OCI-LY3 (cell line): ENCODE results near the gene RASSF1.

Experiments
- H2AFZ ChIP-seq: fragments of 200-600, 300-600 bp; shearing (Covaris generic); 2 replicates; pipeline ENCODE4 v1.6.0; 2014; ENCODE audit warnings: antibody characterized with exemption, low read depth, low read length
- H3K27ac ChIP-seq: fragments of 200-600, 300-600 bp; sonication (generic); 2 replicates; pipeline ENCODE4 v1.5.1; 2014; ENCODE audit warnings: mild to moderate bottlenecking, low read length, moderate library complexity, mixed read lengths
- H3K27me3 ChIP-seq: fragments of 200-600, 300-600 bp; sonication (generic); 2 replicates; pipeline ENCODE4 v1.6.1; 2014; ENCODE audit warnings: low read depth, low read length, mixed read lengths
- H3K36me3 ChIP-seq: fragments of 200-600, 300-600 bp; sonication (generic); replicated peaks from 2 replicates; pipeline ENCODE3; 2014; ENCODE audit warnings: low read depth, low read length, mixed read lengths
- H3K4me1 ChIP-seq: fragments of 300-600, 200-600 bp; sonication (generic); 2 replicates; pipeline ENCODE4 v1.6.1; 2014; ENCODE audit warnings: low read length, mixed read lengths
- H3K4me2 ChIP-seq: fragments of 200-600, 300-600 bp; sonication (generic); 2 replicates; pipeline ENCODE4 v1.6.1; 2014; ENCODE audit warnings: low read length, mixed read lengths
- H3K4me3 ChIP-seq: fragments of 300-600, 200-600 bp; sonication (generic); 2 replicates; pipeline ENCODE4 v1.5.1; 2014; ENCODE audit warnings: antibody characterized with exemption, mild to moderate bottlenecking, low read length, moderate library complexity
- H3K79me2 ChIP-seq: fragments of 300-600, 200-600 bp; shearing (Covaris generic); 2 replicates; pipeline ENCODE4 v1.6.1; 2014; ENCODE audit warnings: mild to moderate bottlenecking, low read length, mixed read lengths
- H3K9ac ChIP-seq: fragments of 300-600, 200-600 bp; shearing (Covaris generic); 2 replicates; pipeline ENCODE4 v1.6.0; 2014; ENCODE audit warnings: mild to moderate bottlenecking, low read length, moderate library complexity
- H3K9me3 ChIP-seq: fragments of 200-600, 300-600 bp; shearing (Covaris generic); 2 replicates; pipeline ENCODE4 v1.6.1; 2014; ENCODE audit warnings: low read length, mixed read lengths; ENCODE audit not compliant: insufficient read depth
- H4K20me1 ChIP-seq: fragments of 200-600, 300-600 bp; sonication (generic); 2 replicates; pipeline ENCODE4 v1.6.1; 2016; ENCODE audit warnings: low read length, mixed read lengths; ENCODE audit not compliant: insufficient read depth
- EZH2phosphoT487 ChIP-seq: fragments of 200-600 bp; shearing (Covaris generic); IDR thresholded peaks from 2 replicates; pipeline ENCODE4 v1.6.1; 2018; ENCODE audit warnings: antibody characterized with exemption, mixed run types, low read depth
- TF ChIP-seq, protein P1 (sequence below): fragments of 200-600, 300-600 bp; sonication (generic); IDR thresholded peaks from 2 replicates; pipeline ENCODE4 v1.5.1; 2014; ENCODE audit warnings: antibody characterized with exemption, low read length, low read depth

The RASSF1 gene

DNA sequence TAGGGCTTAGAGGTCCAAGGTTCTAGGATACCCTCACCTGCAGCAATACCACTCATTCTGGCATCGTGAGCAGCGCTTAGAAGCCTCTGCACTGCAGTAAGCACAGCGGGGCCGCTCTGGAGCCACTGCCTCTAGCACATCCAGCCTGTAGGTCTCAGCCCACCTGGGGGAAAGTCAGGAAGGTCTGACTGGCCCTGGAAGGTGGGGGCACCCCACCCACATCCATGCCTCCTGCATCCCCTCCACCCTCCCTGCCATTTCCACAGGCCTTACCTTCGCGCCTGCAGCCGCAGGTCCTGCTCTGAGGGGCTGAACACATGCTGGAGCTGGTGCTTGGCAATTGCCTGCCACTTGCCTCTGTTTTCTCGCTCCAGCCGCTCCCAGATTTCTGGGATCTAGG is 901 bp upstream of the RASSF1 start:
- Histone ChIP-seq H3K27ac (no peak overlapping the region), H3K4me2 (no peak overlapping the region), H3K9ac (no peak overlapping the region), H3K4me3 (no peak overlapping the region), H3K79me2 (peaks cover 17% of the 10 kb centered on the region), H3K4me1 (peaks cover 8% of the 10 kb centered on the region), H3K36me3 (peaks cover 7% of the 10 kb centered on the region), H2AFZ (no peak overlapping the region), H3K27me3 (no peaks in the 10 kb centered on the region), H4K20me1 (no peaks in the 10 kb centered on the region), H3K9me3 (no peaks in the 10 kb centered on the region)
- TF ChIP-seq, protein P1, sequence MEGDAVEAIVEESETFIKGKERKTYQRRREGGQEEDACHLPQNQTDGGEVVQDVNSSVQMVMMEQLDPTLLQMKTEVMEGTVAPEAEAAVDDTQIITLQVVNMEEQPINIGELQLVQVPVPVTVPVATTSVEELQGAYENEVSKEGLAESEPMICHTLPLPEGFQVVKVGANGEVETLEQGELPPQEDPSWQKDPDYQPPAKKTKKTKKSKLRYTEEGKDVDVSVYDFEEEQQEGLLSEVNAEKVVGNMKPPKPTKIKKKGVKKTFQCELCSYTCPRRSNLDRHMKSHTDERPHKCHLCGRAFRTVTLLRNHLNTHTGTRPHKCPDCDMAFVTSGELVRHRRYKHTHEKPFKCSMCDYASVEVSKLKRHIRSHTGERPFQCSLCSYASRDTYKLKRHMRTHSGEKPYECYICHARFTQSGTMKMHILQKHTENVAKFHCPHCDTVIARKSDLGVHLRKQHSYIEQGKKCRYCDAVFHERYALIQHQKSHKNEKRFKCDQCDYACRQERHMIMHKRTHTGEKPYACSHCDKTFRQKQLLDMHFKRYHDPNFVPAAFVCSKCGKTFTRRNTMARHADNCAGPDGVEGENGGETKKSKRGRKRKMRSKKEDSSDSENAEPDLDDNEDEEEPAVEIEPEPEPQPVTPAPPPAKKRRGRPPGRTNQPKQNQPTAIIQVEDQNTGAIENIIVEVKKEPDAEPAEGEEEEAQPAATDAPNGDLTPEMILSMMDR = no peak
- TF ChIP-seq EZH2phosphoT487 = no peak

DNA sequence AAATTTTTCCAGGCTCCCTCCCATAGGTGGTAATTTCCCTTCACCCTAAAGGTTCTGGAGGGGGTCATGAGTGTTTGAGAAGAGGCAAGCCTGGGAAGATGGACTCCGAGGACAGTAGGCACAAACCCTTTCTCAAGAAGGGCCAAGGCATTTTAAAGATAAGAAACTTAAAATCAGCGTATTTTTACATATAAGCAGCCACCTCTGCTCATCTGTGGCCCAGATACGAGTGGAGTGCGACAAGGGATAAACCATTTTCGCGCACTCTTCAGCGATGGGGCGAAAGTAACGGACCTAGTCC is 539 bp downstream of the RASSF1 start:
- no peaks in the 10 kb centered on the region for H4K20me1 ChIP-seq
- peaks cover 31% of the 10 kb centered on the region for H3K79me2 ChIP-seq
- no peak overlapping the region for H2AFZ ChIP-seq
- H3K4me3 ChIP-seq = no peak overlapping the region
- H3K4me2 ChIP-seq = no peak overlapping the region
- H3K9ac ChIP-seq = no peak overlapping the region
- peaks cover 18% of the 10 kb centered on the region for H3K4me1 ChIP-seq
- H3K9me3 ChIP-seq = no peaks in the 10 kb centered on the region
- no peak overlapping the region for H3K27ac ChIP-seq
- TF ChIP-seq, protein P1 = no peak
- no peaks in the 10 kb centered on the region for H3K27me3 ChIP-seq
- H3K36me3 ChIP-seq = peaks cover 11% of the 10 kb centered on the region

DNA sequence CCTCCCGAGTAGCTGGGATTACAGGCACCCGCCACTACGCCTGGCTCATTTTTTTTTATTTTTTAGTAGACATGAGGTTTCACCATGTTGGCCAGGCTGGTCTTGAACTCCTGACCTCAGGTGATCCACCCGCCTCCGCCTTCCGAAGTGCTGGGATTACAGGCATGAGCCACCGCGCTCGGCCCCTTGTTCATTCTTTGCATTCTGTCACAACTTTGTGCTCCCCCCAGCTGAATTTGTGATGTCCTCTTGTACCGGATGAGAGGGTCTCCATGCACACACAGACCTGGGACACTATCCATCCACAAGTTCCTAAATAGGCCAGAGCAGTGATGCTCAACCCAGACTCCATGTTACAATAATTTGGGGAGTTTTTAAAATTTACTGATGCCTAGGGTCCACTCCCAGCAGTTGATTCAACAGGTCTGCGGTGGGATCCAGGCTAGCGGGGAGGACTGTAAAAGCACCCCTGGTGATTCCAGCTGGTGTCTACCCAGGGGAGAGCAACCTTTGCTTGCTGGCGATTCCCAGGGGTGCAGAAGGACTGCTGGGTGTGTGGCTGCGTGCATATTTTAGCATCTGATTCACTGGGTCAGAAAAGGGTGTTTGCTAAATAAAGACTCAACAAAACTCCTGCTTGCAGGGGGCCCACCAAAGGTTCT is 1.0 kb downstream of the RASSF1 start:
- H4K20me1 ChIP-seq = peaks cover 1% of the 10 kb centered on the region; the same call in 1 of the 2 replicates
- H3K27ac ChIP-seq = no peak overlapping the region
- H3K4me3 ChIP-seq = no peak overlapping the region
- H3K9ac ChIP-seq = no peak overlapping the region
- H3K9me3 ChIP-seq = no peaks in the 10 kb centered on the region
- H3K4me1 ChIP-seq = peaks cover 18% of the 10 kb centered on the region
- peaks cover 36% of the 10 kb centered on the region for H3K79me2 ChIP-seq
- TF ChIP-seq EZH2phosphoT487 = no peak
- TF ChIP-seq, protein P1 = no peak
- H3K36me3 ChIP-seq = peaks cover 12% of the 10 kb centered on the region
- no peaks in the 10 kb centered on the region for H3K27me3 ChIP-seq
- H3K4me2 ChIP-seq = no peak overlapping the region
- no peak overlapping the region for H2AFZ ChIP-seq

DNA sequence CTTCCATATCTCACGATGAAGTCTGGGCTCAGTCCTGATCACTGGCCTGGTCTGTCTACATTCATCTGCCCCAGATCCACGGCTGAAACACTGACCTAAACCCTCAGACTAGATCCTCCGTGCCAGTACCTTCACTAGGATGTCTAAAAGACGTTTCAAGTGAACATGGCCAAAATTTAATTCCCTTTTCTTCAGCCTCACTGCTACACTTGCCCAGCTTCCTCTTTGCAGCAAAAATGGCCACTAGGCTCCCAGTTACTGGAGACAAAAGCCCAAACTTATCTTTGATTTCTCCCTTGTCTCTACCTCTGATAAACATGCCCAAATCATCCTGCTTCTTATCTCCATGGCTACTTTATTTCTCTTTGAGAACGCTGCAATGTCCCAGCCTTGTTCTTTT is 1.7 kb downstream of the RASSF1 start:
- H3K9ac ChIP-seq = peak overlapping the region; percentile 92
- H3K36me3 ChIP-seq = peaks cover 19% of the 10 kb centered on the region
- H3K4me1 ChIP-seq = peaks cover 19% of the 10 kb centered on the region
- no peak for TF ChIP-seq EZH2phosphoT487
- TF ChIP-seq, protein P1 = no peak
- H3K27ac ChIP-seq = 0 out of 2 replicates have a peak overlapping the region, but pooled peaks have one; percentile 82
- H3K9me3 ChIP-seq = no peaks in the 10 kb centered on the region
- peaks cover 8% of the 10 kb centered on the region for H4K20me1 ChIP-seq
- peak overlapping the region; percentile 84 for H3K4me2 ChIP-seq
- peaks cover 43% of the 10 kb centered on the region for H3K79me2 ChIP-seq
- no peaks in the 10 kb centered on the region for H3K27me3 ChIP-seq
- no peak overlapping the region for H2AFZ ChIP-seq
- peak overlapping the region; percentile 84 for H3K4me3 ChIP-seq
